NB4 (cell line): Measurements from ENCODE around the gene RBKS.

ENCODE experiments used
- DNase-seq: peaks from one replicate; pipeline ENCODE4 v3.0.0; 2010; ENCODE audit warnings: low read depth
- H3K4me3 ChIP-seq: one replicate; pipeline ENCODE4 v1.5.1; 2011; ENCODE audit warnings: mild to moderate bottlenecking, low read depth, low read length, moderate library complexity
- CTCF ChIP-seq: IDR thresholded peaks from one replicate; pipeline ENCODE4 v1.5.1; 2012; ENCODE audit warnings: low read depth, low read length
- MAX ChIP-seq: IDR thresholded peaks from 2 replicates; pipeline ENCODE4 v1.6.1; 2011; ENCODE audit warnings: low read depth, low read length
- MYC ChIP-seq: IDR thresholded peaks from 2 replicates; pipeline ENCODE4 v1.6.1; 2011; ENCODE audit warnings: low read depth, low read length
- POLR2A ChIP-seq: IDR thresholded peaks from 2 replicates; pipeline ENCODE4 v1.6.1; 2011; ENCODE audit warnings: mild to moderate bottlenecking; ENCODE audit not compliant: insufficient read length; ENCODE audit errors: extremely low read depth

The RBKS gene

GRCh38 chr2:27795093-27795834 lies 94.9 kb downstream of the RBKS start:
- no peak for TF ChIP-seq CTCF
- no peak for TF ChIP-seq MYC
- no peak for TF ChIP-seq MAX
- peak; percentile 85 for DNase-seq
- no peak overlapping the region for H3K4me3 ChIP-seq

- TF ChIP-seq MAX (no peak), CTCF (no peak), POLR2A (no peak), MYC (no peak)
- peak; percentile 63 for DNase-seq
- no peak overlapping the region for H3K4me3 ChIP-seq
Measured at GRCh38 chr2:27792759-27793158, 97.4 kb downstream of the RBKS start.

GRCh38 chr2:27790796-27791195 lies 99.4 kb downstream of the RBKS start:
- TF ChIP-seq POLR2A (no peak), MAX (no peak), CTCF (no peak), MYC (no peak)
- no peak for DNase-seq
- H3K4me3 ChIP-seq: no peak overlapping the region

- TF ChIP-seq POLR2A (no peak), MYC (no peak), CTCF (no peak), MAX (no peak)
- H3K4me3 ChIP-seq: no peak overlapping the region
- no peak for DNase-seq
Measured at GRCh38 chr2:27782701-27783100, 107.5 kb downstream of the RBKS start.

- H3K4me3 ChIP-seq: no peak overlapping the region
- DNase-seq: no peak
- no peak for TF ChIP-seq POLR2A
- TF ChIP-seq CTCF: no peak
- TF ChIP-seq MAX: no peak
- no peak for TF ChIP-seq MYC
Measured at GRCh38 chr2:27781496-27781895, 108.7 kb downstream of the RBKS start.
